ENCODE measurements around the gene FMN1.

The FMN1 gene, protein sequence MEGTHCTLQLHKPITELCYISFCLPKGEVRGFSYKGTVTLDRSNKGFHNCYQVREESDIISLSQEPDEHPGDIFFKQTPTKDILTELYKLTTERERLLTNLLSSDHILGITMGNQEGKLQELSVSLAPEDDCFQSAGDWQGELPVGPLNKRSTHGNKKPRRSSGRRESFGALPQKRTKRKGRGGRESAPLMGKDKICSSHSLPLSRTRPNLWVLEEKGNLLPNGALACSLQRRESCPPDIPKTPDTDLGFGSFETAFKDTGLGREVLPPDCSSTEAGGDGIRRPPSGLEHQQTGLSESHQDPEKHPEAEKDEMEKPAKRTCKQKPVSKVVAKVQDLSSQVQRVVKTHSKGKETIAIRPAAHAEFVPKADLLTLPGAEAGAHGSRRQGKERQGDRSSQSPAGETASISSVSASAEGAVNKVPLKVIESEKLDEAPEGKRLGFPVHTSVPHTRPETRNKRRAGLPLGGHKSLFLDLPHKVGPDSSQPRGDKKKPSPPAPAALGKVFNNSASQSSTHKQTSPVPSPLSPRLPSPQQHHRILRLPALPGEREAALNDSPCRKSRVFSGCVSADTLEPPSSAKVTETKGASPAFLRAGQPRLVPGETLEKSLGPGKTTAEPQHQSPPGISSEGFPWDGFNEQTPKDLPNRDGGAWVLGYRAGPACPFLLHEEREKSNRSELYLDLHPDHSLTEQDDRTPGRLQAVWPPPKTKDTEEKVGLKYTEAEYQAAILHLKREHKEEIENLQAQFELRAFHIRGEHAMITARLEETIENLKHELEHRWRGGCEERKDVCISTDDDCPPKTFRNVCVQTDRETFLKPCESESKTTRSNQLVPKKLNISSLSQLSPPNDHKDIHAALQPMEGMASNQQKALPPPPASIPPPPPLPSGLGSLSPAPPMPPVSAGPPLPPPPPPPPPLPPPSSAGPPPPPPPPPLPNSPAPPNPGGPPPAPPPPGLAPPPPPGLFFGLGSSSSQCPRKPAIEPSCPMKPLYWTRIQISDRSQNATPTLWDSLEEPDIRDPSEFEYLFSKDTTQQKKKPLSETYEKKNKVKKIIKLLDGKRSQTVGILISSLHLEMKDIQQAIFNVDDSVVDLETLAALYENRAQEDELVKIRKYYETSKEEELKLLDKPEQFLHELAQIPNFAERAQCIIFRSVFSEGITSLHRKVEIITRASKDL (N-terminal part only)

DNA sequence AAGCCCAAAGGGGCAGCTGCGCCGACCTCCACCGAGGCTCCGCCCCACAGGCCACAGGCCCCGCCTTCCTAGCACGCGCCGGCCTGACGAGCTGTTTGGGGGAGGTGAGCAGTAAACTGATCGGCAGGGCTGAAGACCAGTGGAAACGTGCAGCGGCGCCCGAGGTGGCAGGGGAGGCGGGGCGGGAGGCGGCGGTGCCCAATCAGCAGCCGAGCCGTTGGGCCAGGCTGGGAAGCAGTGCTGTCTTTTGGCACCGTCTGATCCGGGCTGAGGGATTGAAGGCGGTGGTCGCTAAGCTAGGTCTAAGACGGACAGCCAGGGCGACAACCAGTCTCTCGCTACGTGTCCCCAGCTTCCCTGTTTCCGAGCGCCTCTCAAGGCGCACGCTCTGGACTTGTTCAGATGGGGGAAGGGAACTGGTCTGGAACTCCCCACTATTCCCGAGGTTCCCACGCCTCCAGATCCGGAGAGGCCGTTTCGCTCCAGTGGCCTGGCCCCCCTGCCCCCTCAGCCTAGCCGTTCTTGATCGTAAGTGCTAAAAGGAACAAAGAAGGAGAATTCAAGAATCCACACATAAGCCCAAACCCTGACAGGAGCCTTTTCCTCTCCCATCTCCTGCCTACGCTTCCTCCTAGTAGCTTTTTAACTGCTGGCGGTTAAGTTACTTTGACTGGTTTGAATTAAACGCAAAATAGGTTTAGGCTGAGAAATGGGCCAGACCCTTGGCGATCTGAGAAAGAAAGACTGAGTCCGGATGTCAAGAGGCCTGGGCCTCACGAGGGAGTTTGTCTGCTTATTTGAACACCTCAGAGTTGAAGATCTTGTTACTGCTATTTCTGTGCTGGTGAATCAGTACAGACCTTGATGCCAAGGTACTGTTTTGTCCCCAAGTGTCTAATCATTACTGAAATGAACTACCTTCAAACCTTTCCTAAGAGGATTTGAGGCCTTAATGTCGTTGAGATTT is at the start of gene FMN1:
Gene FMN1, minus strand, starts transcription at position 11 of the 967 bp plus-strand sequence. CDS start 39,800 bp downstream, outside the sequence.
- no peak for FAIRE-seq

DNA sequence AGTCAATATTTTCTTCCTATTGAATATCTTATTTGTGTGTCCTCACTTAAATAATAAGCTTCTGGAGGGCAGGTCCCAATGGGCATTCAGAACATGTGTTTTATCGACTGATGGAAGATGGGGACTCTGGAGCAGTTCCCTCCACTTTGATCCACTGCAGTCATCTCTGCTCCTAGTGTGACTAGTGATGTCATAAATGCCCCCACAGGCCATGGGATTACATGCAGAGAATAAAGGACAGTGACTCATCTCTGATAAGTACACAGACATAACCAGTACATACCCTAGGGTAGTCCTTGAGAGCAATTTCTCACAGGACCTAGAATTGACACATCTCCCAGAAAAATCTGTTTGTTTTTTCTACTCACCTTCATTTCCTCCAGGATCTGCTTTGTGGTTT is 49.4 kb upstream of the FMN1 start:
- no peak for FAIRE-seq

DNA sequence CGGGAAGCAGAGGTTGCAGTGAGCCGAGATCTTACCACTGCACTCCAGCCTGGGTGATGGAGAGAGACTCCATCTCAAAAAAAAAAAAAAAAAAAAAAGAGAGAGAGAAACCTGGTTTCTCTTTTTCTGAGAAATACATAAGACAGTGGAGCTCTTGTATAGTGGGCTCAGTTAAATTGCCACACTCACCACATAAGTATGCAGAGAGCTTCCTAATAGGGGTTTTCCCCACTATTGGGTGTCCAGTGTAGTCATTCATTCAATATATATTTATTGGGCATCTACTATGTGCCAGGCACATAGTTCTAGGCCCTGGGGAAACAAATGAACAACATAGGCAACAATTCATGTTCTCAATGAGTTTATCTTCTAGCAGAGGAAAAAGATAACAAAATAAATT is 48.9 kb upstream of the FMN1 start:
- no peak for FAIRE-seq

DNA sequence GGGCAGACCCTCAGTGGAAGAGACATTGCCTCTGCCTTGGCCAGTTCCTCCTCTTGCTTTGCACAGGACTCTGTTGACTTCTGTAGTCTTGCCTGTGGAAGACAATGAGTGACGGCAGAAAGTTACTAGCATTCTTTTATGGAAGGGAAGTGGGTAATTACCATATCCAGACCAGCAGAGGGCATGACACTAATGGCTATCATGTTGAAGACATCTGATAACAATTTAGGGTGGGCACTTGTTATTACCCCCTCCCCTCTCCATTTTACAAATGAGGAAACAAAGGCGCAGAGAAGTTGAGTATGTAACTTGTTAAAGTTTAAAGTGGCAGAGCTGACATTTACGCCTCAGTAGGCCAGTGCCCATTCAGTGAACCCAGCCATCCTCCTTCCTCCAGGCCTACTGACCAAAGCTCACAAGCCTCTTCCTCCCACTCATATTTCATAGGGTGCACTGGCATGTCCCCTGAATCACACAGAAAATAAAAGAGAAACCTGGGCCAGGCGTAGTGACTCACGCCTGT is 48.2 kb upstream of the FMN1 start:
- no peak for FAIRE-seq

DNA sequence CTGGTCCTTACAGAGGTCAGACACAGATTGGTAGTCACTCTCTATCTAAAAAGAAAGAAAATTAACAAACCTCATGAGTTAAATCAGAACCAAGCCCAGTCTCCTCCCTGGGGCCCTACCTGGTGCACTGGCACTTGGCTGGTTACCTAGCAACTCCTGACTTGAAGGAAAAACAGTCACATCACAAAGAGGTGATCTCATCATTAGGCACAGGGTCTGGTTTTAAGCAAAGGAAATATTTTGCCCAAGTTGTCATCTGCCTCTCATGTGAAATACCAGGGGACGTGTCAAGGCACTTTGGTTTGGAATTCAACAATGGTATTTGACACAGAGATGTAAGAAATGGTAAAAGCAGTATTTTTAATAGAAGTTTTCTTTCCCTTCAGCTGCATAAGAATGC is 47.7 kb upstream of the FMN1 start:
- FAIRE-seq: no peak

DNA sequence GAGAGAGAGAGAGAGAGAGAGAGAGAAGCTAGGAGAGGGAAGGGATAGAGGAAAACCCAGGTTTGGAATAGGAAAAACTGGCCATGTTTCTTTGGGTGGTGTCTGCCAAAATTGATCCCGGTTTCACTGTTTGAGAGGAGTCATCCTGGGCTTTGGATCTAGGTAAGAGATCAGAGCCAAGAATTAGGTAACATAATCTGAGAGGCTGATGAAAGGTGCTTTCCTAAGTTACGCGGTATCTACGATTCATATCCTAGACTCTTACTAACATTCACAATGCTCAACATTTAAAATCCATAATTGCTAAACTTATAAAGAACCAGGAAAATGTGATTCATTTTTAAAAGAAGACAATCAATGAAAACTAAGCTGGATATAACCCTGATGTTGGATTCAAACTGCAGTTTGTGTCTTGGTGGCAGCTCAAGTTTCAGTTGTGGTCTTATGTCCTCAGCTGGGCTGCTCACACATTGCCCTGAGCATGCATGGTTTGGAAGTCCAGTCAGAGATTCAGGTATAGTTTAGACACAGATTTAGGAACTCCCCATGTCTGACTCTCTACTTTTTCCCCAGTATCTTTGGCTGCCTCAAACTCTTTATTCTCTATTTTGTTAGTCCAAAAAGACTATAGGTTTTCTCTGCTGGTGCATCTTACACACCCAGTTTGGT is 42.5 kb upstream of the FMN1 start:
- FAIRE-seq: no peak

DNA sequence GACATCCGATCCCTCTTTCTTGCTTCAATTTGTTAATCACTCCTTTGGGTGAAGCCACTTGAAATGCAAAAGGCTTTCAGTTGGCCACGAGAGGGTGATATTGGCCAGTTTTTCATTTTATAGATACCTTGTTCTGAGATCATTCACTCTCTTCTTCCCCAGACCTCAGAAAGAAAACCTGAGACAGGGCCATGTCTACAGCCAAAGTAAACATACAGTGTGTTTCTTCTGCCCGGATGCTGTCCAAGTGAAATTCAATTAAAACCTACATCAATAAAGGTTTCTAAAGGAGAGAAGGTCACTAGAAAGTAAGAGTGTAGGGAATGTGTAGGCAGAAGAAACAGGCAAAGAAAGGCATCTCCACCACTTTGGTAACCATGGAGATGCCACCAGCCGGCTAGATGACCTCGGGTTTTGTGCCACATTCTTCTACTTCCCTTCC is 39.5 kb upstream of the FMN1 start:
- FAIRE-seq: peak; percentile 94

DNA sequence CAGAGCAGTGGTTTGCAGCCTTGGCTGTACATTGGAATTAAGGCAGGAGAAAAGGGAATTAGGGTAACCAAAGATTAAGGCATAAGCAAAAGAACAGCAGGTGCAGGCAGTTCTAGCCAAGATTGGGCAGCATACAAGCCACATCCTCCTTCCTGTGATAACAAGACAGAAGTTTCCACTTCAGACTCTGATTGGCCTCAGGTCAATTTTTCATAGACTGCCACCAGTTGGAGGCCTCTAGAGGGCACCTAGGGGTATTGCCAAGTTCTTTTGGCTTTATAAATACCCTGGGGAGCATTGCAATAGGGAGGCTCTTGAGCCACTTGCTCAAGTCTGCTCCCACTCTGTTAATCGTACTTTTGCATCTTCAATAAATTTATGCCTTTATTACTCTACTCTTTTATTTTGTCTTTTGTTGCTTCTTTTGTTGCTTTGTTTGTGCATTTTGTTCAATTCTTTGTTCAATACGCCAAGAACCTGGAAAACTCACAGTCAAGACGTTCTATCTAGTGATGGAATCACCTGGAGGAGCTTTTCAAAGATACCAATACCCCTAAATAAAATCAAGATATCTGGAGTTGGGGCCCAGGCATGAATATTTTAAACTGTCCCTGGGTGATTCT is 32.2 kb upstream of the FMN1 start:
- FAIRE-seq: no peak

DNA sequence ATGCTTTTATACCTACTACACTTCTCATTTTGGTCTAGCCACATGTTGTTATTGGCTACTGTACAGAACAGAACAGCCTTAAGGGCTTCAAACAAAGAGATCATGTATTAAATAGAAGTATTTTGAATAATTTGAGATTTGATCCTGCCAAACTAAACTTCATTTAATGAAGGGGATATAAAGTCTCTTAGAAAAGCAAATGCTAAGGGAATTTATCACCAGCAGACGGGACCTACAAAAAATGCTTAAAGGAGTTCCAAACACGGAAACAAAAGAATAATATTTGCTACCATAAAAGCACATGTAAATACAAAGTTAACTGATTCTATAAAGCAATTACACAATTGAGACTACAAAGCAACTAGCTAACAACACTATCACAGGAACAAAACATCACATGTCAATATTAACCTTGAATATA is 23.6 kb upstream of the FMN1 start:
- FAIRE-seq: no peak

DNA sequence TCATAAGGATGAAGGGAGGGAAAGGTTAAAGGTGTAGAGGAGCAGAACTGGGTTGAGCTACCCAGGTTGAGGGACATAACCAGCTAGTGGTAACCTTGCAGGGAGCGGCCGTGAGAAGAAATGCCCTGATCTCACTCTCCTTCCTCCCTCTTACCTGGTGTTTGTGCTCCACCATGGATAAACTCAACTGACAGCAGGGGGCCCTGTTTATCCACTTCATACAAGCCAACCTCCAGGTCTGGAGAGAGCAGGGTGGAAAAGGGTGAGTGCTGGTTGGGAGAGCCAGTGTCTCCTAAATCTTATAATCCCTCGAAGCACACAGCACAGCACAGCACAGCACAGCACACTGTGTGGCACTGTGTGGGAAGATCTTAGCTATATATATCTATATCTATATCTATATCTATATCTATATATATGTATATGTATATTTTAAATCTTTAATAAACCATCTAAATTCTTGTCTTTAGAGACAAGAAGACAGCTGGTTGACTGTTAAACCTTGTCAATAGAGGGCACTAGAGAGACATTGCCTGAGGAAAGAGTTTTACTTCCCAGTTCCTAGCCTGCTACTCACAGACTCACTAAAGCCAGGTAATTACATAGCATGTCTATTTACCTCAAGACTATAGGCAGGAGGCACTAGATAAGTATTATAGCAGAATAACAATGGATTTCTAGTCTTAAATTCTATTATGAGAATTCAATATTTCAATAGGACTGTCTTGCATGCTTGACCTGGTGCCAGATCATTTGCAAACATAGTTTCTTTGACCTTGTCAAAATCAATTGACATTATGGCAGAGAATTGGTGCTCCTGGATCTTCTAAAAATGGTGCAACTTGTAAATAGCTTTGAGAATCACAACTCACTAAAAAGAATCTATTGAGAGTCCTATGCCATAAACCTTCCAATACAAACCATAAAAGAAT is 21.7 kb upstream of the FMN1 start:
- peak; percentile 51 for FAIRE-seq

DNA sequence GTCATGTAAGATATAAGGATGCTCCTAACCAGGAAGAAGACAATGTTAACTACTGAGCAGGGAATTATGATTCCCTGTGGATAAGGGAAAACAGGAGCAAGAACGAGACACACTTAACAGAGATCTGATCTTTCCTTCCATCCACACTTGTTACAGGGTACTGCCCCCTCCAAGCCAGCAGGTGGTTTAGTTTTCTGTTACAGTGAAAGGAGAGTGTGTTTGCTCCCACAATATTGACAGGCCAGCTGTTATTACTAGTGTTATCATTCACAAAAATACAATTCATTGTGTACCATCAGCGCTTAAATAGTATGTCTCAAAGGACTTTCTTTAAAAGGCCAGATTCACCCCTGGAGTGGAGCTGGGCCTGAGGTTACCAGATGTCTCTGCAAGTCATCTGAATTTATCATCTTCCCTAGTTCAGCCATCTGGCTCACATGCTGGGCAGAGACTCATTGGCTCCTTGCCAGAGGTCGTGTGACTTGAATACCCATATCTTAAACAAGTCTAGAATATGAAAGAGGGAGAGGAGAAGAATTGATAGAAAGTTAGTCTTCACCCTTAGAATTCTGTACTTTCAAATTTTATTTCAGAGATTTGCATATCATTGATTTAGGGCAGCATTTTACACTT is 16.8 kb upstream of the FMN1 start:
- FAIRE-seq: no peak

DNA sequence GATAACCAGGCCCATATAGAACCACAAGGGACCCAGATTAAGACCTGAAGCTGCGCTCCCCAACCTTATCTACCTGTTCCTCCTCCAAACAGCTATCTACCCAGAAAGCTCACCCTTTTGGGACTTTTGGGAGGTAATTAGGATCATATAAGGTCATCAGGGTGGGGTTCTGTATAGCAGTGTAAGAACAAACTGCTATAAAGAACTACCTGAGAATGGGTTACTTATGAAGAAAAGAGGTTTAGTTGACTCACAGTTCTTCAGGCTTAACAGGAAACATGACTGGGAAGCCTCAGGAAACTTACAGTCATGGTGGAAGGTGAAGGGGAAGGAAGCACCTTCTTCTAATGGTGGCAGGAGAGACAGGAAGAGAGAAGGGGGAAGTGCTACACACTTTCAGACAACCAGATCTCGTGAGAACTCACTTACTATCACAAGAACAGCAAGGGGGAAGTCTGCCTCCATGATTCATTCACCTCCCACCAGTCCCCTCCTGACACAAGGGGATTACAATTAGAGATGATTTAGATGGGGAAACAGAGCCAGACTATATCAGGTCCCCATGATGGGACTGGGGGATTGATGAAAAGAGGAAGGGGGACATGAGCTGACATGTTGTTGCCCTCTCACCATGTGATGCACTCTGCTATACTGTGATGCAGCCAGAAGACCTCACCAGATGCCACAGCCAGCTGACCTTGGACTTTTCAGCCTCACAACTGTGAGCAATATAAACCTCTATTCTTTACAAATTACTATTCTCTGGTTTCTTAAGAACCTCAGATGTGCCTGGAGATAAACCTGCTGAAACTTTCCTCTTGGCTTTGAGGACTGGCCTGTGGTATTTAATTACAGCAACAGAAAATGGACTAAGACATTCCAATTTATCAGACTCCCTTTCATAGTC is 15.3 kb upstream of the FMN1 start:
- FAIRE-seq: no peak

DNA sequence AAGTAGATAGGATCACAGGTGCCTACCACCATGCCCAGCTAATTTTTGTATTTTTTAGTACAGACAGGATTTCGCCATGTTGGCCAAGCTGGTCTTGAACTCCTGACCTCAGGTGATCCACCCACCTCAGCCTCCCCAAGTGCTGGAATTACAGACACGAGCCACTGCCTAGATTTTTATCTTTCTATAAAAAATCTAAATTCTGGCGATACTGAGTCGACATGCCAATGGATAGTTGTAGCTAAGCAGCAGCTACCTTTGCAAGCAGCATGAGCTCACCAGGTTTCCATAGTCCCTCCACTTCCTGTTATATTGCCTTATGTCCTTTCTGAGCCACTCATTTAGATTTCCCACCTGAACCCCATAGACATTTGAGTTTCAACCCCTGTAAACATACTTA is 13.1 kb upstream of the FMN1 start:
- FAIRE-seq: no peak

DNA sequence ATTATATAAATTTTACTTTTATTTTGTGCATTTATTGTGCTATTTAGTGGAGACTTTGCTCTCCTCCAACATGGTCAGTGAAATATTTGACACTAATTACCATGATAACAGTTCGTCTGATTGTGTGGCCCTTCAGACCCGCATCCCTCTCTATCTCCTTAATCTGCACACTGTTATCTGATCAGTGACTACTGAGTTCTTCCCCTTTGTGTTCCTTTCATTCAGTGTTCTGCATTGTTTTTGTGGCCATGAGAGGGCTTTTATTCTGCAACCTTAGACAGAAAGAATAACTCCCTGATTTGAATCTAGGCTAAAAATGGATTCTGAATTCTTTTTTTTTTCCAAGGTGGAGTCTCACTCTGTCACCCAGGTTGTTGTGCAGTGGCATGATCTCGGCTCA is 11.9 kb upstream of the FMN1 start:
- no peak for FAIRE-seq

DNA sequence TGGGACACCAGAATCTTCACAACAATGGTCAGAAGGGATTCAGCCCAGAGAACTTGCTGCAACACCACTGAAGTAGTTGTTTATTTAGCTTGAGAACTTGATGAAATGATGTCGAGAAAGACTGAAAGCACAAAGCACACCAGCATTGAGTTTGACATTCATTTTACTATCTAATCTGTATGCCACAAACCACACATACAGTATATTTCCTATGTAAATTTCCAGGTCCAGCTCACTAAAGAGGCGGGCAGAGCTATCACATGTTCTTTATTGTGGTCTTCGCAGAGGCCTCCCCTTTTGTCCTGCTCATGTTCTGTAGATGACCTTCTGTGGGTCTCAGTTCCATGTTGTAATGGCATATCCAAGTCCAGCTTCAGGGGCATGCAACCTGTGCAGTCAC is 10.4 kb upstream of the FMN1 start:
- no peak for FAIRE-seq

DNA sequence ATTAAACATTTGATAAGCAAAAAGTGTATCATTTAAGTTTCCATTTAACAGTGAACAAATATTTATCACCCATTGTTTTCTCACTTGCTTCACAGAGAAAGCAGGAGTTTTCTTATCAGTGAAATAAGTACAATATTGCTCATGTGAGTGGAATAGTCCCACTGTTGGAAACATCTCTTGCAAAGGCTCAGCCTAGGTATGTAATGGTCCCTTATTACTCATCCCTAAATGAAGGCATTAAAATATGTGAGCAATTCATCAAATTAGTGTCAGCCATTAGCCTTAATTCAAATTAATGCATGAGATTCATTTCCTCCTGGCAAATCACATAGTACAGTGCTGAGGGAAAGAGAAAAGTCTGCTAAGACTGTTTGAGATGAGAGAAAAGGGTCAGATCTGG is 9.6 kb upstream of the FMN1 start:
- no peak for FAIRE-seq

DNA sequence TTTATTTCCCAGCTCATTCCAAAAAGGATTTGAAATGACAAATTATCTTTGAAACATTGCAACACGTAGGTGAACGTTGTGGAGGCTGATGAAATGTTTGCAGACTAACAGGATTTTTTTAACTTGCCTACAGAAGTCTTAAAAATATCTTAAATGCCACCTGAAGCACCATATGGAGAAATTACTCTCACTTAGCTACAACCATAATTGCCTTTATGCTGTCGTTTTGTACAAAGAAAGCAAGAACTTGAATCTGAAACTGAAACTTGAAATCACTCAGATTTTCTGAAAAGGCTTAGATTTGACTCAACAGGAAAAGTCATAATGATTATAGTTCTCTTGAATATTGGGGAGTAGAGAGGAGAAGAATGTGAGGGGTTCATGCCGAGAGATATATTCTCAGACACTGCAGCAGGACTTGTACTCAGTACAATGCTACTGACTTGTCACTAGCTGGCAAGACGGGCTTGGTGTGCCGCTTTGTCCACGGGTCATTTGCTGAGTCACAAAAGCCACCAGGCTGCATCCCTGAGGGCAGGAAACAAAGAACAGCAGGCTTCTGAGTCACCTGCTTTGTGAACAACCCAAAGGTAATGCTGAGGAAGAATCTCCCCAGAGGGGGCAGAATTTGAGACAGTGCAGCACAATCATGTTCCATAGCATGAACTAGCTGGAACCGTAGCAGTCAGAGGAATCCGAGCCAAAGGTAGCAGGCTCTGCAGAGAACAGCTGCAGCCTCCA is 7.1 kb upstream of the FMN1 start:
- FAIRE-seq: peak; percentile 94

Measured in A204.1 (cell line).